Left ventricle myocardium inferior (tissue), 1 donor: ENCODE results near the gene TXK. TPM values are rescaled to one million over a fixed set of nuclear protein-coding genes. Genes with fewer than 3 reads are reported as not detected.

ENCODE experiments used
- DNase-seq: peaks from one replicate; pipeline ENCODE4 v3.0.0-alpha.2; 2020
- H3K27ac ChIP-seq: fragments of 200-600 bp; replicated peaks from 2 replicates; pipeline ENCODE4 v1.8.0; 2021
- H3K27me3 ChIP-seq: fragments of 200-600 bp; 2 replicates; pipeline ENCODE4 v1.8.0; 2021; ENCODE audit warnings: low read depth
- H3K36me3 ChIP-seq: fragments of 200-600 bp; 2 replicates; pipeline ENCODE4 v1.8.0; 2021
- H3K4me1 ChIP-seq: fragments of 200-600 bp; 2 replicates; pipeline ENCODE4 v1.8.0; 2021
- H3K4me3 ChIP-seq: fragments of 200-600 bp; 2 replicates; pipeline ENCODE4 v1.8.0; 2021; ENCODE audit warnings: mild to moderate bottlenecking, moderate library complexity
- H3K9me3 ChIP-seq: fragments of 200-600 bp; replicated peaks from 2 replicates; pipeline ENCODE4 v1.8.0; 2021
- intact Hi-C: fragments of 100-400 bp; cut with micrococcal nuclease; formaldehyde crosslinking; loops from one replicate; pipeline ENCODE4 v1.11.0; 2022
- total RNA-seq: library from RNA; stranded (reverse); fragmentation: NEBNext Ultra II Directional; extraction: Animal tissue kit (Norgen Biotek cat#: 25700); gene quantifications from one replicate; pipeline ENCODE4 v1.2.1, GENCODE V29; 2021
- TF ChIP-seq, protein P1 (sequence below): fragments of 200-600 bp; IDR thresholded peaks from 2 replicates; pipeline ENCODE4 v1.8.0; 2021; ENCODE audit warnings: antibody characterized with exemption, mild to moderate bottlenecking, borderline replicate concordance
- donor health status: DM: no; HTN: yes; CAD: no; lungs with severe emphysema.

Gene TXK
- total RNA-seq, 1 donor from 2014 or later = 0.71 TPM

DNA sequence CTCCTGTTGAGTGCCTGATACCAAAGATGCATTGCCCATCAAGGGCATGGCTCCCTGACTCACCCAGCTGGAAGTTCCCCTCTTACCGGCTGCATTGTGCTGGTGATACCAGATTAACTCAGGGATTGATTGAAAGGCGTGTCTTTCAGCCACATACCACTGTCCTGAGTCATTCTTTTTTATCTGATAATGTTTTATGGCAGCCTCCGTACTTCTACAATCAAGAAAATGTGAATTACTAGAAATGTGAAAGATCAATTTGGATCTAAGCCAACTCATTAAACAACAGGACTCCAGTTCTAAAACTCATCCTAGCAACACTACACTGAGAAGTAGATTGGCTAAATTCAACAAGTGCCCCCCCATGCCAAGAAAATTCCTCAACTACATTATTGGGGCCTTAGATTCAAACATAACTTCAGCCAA is 40.0 kb downstream of the TXK start:
- no peaks in the 10 kb centered on the region for H3K9me3 ChIP-seq
- intact Hi-C loops = no loop called here
- TF ChIP-seq, protein P1, sequence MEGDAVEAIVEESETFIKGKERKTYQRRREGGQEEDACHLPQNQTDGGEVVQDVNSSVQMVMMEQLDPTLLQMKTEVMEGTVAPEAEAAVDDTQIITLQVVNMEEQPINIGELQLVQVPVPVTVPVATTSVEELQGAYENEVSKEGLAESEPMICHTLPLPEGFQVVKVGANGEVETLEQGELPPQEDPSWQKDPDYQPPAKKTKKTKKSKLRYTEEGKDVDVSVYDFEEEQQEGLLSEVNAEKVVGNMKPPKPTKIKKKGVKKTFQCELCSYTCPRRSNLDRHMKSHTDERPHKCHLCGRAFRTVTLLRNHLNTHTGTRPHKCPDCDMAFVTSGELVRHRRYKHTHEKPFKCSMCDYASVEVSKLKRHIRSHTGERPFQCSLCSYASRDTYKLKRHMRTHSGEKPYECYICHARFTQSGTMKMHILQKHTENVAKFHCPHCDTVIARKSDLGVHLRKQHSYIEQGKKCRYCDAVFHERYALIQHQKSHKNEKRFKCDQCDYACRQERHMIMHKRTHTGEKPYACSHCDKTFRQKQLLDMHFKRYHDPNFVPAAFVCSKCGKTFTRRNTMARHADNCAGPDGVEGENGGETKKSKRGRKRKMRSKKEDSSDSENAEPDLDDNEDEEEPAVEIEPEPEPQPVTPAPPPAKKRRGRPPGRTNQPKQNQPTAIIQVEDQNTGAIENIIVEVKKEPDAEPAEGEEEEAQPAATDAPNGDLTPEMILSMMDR = no peak
- H3K27me3 ChIP-seq = peaks cover 5% of the 10 kb centered on the region
- H3K36me3 ChIP-seq = no peaks in the 10 kb centered on the region
- DNase-seq = no peak
- no peaks in the 10 kb centered on the region for H3K4me1 ChIP-seq
- no peak overlapping the region for H3K27ac ChIP-seq
- H3K4me3 ChIP-seq = no peak overlapping the region

DNA sequence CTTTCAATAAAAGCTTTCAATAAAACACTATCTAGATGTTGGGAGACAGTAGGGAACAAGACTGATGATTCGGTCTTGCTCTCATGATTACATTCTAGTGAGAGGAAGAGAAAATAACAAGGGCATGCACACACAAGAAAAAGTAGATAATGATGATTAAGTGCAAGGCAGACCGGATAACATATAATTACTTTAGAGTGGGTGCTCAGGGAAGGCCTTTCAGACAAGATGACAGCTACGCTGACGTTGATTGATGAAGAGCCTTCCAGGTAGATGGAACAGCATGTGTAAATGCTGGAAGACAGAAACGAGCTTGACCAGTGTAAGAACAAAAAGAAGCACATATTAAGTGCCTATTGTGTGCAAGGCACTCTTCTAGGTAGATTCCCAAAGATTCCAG is 43.4 kb downstream of the TXK start:
- H3K27ac ChIP-seq = no peak overlapping the region
- DNase-seq = no peak
- no peaks in the 10 kb centered on the region for H3K9me3 ChIP-seq
- H3K4me1 ChIP-seq = no peaks in the 10 kb centered on the region
- TF ChIP-seq, protein P1 = no peak
- H3K27me3 ChIP-seq = peaks cover 5% of the 10 kb centered on the region
- H3K36me3 ChIP-seq = no peaks in the 10 kb centered on the region
- intact Hi-C loops = no loop called here
- no peak overlapping the region for H3K4me3 ChIP-seq

DNA sequence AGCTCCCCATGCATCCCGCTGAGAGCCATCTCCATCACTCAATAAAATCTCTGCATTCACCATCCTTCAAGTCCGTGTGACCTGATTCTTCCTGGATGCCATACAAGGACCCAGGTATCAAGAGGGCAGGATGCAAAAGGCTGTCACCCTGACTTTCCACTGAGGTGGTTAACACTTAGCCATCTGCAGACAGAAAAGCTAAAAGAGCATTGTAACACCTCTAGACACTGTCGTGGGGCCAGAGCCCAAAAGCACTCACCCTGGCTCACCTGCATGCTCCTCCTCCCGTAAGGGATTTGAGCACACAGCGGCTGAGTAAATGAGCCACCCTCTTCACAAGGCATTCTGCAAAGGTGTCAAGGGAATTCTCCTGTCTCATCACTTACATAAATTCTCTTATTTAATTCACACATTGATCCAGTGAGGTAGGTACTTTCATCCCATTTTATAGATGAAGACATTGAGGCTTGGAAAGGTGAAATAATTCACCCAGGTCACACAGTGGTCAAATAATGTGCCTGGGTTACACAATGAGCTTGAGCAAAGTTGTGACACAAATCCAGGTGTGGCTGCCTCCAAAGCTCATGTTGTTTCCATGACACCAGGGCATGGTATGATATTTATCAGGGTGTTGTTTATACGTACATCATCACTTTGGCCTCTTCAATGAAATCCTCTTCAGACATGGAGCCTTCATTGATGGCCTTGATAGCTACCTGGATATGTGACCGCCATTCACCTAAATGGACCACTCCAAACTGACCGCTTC is 48.0 kb downstream of the TXK start:
- peaks cover 5% of the 10 kb centered on the region for H3K27me3 ChIP-seq
- no peak overlapping the region for H3K27ac ChIP-seq
- no peaks in the 10 kb centered on the region for H3K36me3 ChIP-seq
- H3K4me3 ChIP-seq = no peak overlapping the region
- intact Hi-C loops = loop anchor here (10.0 kb wide), 1 partner anchor 81 kb away; no protein-coding TSS in a partner anchor
- TF ChIP-seq, protein P1 = no peak
- DNase-seq = no peak
- no peaks in the 10 kb centered on the region for H3K9me3 ChIP-seq
- no peaks in the 10 kb centered on the region for H3K4me1 ChIP-seq

DNA sequence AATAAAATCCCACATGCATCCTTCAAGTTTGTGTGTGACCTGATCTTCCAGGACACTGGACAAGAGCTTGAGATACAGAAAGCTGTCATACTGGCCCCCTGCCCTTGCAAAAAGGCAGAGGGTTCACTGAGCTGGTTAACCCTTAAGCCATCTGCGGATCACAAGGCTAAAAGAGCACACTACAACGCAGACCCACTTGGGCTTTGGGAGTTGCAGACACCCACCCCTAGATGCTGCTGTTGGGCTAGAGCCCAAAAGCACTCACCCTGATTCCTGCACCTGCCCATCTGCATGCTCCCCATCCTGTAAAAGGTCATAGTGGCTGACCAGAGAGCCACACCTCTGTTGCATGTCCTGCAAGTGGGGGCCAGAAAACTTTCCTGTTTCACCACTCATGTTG is 51.1 kb downstream of the TXK start:
- TF ChIP-seq, protein P1 = no peak
- Histone ChIP-seq H3K36me3 (no peaks in the 10 kb centered on the region), H3K4me1 (no peaks in the 10 kb centered on the region), H3K4me3 (no peak overlapping the region), H3K27ac (no peak overlapping the region), H3K9me3 (no peaks in the 10 kb centered on the region), H3K27me3 (no peaks in the 10 kb centered on the region)
- intact Hi-C loops = loop anchor here (10.0 kb wide), 1 partner anchor 78 kb away; no protein-coding TSS in a partner anchor
- DNase-seq = no peak

DNA sequence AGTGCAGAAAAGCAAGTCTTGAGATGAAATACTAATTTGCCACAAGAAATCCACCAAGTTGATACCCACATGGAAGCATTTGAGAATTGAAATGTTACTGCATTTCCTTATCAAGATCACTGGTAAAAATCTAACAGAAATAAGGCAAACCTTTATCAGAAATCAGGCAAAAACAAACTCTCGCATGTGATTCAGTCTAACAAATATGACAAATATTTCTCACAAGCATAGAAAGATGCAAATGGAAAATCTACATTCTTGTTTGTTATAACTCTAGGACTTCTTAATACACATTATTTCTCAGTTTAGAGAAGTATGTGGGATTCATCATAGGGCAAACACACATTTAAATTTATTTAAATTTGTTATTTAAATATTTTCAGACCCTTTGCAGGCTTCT is 52.9 kb downstream of the TXK start:
- no peaks in the 10 kb centered on the region for H3K36me3 ChIP-seq
- no peak overlapping the region for H3K27ac ChIP-seq
- H3K4me3 ChIP-seq = no peak overlapping the region
- H3K4me1 ChIP-seq = no peaks in the 10 kb centered on the region
- DNase-seq = no peak
- no peaks in the 10 kb centered on the region for H3K27me3 ChIP-seq
- intact Hi-C loops = loop anchor here (10.0 kb wide), 1 partner anchor 76 kb away; no protein-coding TSS in a partner anchor
- H3K9me3 ChIP-seq = no peaks in the 10 kb centered on the region
- TF ChIP-seq, protein P1 = no peak
